ENCODE data around the gene CTU2.

Gene CTU2

GRCh38 chr16:88681709-88682451, 24.4 kb upstream of the CTU2 start:
- DNase-seq: no peak

- DNase-seq: no peak
Measured at GRCh38 chr16:88684569-88685155, 21.6 kb upstream of the CTU2 start.

GRCh38 chr16:88685156-88686061, 20.9 kb upstream of the CTU2 start:
- DNase-seq: peak; percentile 17

GRCh38 chr16:88686062-88686438, 20.3 kb upstream of the CTU2 start:
- DNase-seq: no peak

GRCh38 chr16:88686439-88687253, 19.7 kb upstream of the CTU2 start, which contains the start of gene SNAI3:
TSS of gene SNAI3 (minus strand) at chr16:88686507. CDS start at chr16:88686406, 101 bp downstream.
- peak; percentile 82 for DNase-seq

- DNase-seq: no peak
Measured at GRCh38 chr16:88687254-88687576, 19.1 kb upstream of the CTU2 start.

- DNase-seq: no peak
Measured at GRCh38 chr16:88687676-88688012, 18.7 kb upstream of the CTU2 start.

- peak; percentile 84 for DNase-seq
Measured at GRCh38 chr16:88688013-88688778, 18.1 kb upstream of the CTU2 start.

- no peak for DNase-seq
Measured at GRCh38 chr16:88690341-88691128, 15.8 kb upstream of the CTU2 start.

GRCh38 chr16:88691129-88691813, 15.0 kb upstream of the CTU2 start:
- DNase-seq: no peak

- no peak for DNase-seq
Measured at GRCh38 chr16:88691924-88692560, 14.3 kb upstream of the CTU2 start.

GRCh38 chr16:88692861-88693260, 13.4 kb upstream of the CTU2 start:
- no peak for DNase-seq

- no peak for DNase-seq
Measured at GRCh38 chr16:88693420-88694177, 12.7 kb upstream of the CTU2 start.

- no peak for DNase-seq
Measured at GRCh38 chr16:88694221-88695087, 11.8 kb upstream of the CTU2 start.

- DNase-seq: no peak
Measured at GRCh38 chr16:88695218-88695617, 11.1 kb upstream of the CTU2 start.

GRCh38 chr16:88695753-88696152, 10.6 kb upstream of the CTU2 start:
- DNase-seq: no peak

- no peak for DNase-seq
Measured at GRCh38 chr16:88696441-88696840, 9.9 kb upstream of the CTU2 start.

- no peak for DNase-seq
Measured at GRCh38 chr16:88697116-88697830, 9.0 kb upstream of the CTU2 start.

All from NCI-H82 (cell line).